ENCODE data around the gene PLCL1.
A peak's percentile ranks its signal among the peaks of the same experiment; 100 is the strongest.

Gene PLCL1

DNA sequence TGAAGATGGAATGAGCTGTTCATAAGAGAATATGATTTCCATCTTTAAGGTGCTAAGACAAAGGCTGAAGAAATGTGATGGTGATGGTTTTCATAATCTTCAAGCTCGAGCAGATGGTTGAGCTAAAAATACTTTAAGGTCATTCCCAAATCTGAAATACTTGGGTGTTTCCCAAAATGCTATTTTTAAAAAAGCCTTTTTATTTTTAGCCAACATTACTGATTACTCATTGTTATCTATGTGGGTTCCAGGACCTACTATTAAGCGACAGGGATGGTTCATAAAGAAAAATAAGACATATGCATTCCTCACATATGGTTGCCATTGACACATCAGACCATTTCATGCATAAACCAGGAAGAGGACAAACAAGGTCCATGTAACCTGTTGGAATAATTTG lies 298.5 kb downstream of the PLCL1 start:
- no peak overlapping the region for H3K4me3 ChIP-seq (ENCODE audit: control insufficient read depth, low read depth, low read length)
- TF ChIP-seq, protein P1, sequence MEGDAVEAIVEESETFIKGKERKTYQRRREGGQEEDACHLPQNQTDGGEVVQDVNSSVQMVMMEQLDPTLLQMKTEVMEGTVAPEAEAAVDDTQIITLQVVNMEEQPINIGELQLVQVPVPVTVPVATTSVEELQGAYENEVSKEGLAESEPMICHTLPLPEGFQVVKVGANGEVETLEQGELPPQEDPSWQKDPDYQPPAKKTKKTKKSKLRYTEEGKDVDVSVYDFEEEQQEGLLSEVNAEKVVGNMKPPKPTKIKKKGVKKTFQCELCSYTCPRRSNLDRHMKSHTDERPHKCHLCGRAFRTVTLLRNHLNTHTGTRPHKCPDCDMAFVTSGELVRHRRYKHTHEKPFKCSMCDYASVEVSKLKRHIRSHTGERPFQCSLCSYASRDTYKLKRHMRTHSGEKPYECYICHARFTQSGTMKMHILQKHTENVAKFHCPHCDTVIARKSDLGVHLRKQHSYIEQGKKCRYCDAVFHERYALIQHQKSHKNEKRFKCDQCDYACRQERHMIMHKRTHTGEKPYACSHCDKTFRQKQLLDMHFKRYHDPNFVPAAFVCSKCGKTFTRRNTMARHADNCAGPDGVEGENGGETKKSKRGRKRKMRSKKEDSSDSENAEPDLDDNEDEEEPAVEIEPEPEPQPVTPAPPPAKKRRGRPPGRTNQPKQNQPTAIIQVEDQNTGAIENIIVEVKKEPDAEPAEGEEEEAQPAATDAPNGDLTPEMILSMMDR (conservative IDR thresholded peaks at IDR 0.05; ENCODE audit: control insufficient read depth, insufficient read depth, low read depth, low read length) = no peak
- DNase-seq (ENCODE audit: low read depth) = peak; percentile 1

DNA sequence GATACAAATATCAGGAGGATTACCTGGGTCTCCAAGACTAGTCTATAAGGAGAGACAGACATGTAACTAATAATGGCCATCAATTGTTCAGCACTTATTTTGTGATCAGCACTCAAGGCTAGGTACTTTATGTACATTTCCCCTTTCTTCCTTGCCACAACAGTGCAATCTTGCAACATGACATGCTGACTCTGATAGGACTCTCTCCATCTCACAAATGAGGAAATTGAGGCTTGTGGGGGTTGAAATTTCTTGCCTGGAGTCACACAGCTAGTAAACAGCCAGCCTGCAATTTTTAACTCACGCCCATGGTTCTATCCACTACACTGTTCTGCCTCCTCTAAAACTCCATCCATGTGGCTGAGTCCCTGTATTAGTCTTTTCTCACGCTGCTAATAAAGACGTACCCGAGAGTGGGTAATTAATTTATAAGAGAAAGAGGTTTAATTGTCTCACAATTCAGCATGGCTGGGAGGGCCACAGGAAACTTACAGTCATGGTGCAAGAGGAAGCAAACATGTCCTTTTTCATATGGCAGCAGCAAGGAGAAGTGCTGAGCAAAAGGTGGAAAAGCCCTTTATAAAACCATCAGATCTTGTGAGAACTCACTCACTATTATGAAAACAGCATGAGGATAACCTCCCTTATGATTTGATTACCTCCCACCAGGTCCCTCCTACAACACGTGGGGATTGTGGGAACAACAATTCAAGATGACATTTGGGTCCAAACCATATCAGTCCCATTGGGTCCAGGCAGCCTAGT lies 302.4 kb downstream of the PLCL1 start:
- DNase-seq (ENCODE audit: low read depth) = no peak
- H3K4me3 ChIP-seq (ENCODE audit: control insufficient read depth, low read depth, low read length) = no peak overlapping the region
- TF ChIP-seq, protein P1 (conservative IDR thresholded peaks at IDR 0.05; ENCODE audit: control insufficient read depth, insufficient read depth, low read depth, low read length) = no peak

DNA sequence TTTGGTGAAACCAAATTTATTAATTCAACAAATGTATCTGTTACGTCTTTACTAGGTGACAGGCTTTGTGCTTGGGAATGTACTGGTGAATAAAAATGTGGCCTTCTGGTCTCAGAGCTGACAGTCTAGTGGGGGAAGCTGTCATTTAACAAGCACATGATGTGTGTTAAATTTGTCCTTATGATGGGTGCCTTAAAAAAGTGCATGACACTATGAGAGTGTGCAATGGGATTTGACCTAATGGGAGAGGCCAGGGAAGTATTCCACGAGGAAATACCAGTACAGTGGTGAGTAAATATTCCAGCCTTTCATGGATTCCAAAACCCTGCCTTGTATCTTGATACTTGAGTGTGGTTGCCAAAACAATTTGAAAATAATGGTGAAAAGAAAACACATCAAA lies 308.9 kb downstream of the PLCL1 start:
- TF ChIP-seq, protein P1 (conservative IDR thresholded peaks at IDR 0.05; ENCODE audit: control insufficient read depth, insufficient read depth, low read depth, low read length) = no peak

DNA sequence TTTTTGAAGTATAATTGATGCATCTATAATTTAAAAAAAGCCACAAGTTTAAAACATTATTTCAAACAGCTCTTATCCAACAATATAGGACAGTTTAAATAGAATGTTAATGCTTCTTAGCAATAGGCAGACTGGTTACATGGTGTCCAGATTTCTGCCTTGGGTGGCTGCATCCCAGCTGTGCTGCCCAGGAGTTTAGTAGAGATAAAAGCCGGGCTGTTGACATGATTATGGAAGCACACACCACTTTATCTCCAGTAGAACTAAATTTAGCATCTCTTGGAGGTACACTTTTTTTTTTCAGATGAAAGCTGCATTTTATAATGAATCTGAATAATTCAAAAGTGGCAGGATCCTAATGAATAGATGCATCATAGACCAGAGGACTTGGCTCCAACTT lies 309.7 kb downstream of the PLCL1 start:
- no peak for DNase-seq (ENCODE audit: low read depth)
- TF ChIP-seq, protein P1 (conservative IDR thresholded peaks at IDR 0.05; ENCODE audit: control insufficient read depth, insufficient read depth, low read depth, low read length) = no peak

More for the DNA sequence above, 308.9 kb downstream of the PLCL1 start:
- DNase-seq (ENCODE audit: low read depth) = no peak
- H3K4me3 ChIP-seq (ENCODE audit: control insufficient read depth, low read depth, low read length) = no peak overlapping the region

DNA sequence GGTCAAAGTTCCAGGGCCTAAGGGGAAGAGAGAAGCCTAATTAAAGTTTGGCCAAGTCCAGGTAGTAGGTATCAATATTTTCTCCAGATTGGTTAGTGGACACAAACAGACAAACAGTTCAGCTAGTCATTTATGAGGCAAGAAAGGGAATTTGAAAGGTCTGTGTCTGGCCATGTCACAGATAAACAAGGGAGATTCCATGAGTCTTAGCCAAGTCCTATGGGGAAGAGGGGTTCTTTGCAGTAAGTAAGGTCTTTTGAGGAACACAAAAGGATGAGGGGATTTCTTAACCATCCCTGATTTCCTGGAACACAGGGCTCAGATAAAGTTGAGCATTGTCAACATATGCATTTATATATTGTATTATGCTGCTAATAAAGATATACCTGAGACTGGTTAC lies 310.8 kb downstream of the PLCL1 start:
- TF ChIP-seq, protein P1 (conservative IDR thresholded peaks at IDR 0.05; ENCODE audit: control insufficient read depth, insufficient read depth, low read depth, low read length) = no peak

More for the DNA sequence above, 309.7 kb downstream of the PLCL1 start:
- no peak overlapping the region for H3K4me3 ChIP-seq (ENCODE audit: control insufficient read depth, low read depth, low read length)

DNA sequence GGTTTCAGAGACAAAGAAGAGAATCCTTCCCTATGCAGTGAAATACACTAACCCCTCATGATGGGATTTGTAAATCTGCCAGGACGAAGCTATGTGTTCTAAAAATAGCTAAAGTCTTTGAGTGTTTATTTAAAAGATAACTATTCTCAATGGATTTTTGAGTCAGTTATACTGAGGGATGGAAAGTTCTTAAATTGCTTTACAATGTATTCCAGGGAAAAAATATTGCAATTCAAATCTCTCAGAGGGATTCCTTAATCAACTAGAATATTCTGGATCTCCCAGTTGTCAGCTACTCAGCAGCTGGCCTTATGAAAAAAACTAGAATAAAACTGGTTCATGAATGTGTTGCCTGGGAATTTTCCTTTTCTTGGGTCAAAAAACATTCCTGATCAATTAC lies 312.4 kb downstream of the PLCL1 start:
- TF ChIP-seq, protein P1 (conservative IDR thresholded peaks at IDR 0.05; ENCODE audit: control insufficient read depth, insufficient read depth, low read depth, low read length) = no peak
- H3K4me3 ChIP-seq (ENCODE audit: control insufficient read depth, low read depth, low read length) = no peak overlapping the region
- DNase-seq (ENCODE audit: low read depth) = peak; percentile 17

More for the DNA sequence above, 310.8 kb downstream of the PLCL1 start:
- no peak overlapping the region for H3K4me3 ChIP-seq (ENCODE audit: control insufficient read depth, low read depth, low read length)
- no peak for DNase-seq (ENCODE audit: low read depth)

Data from fibroblast of mammary gland (primary cell).